H9 (cell line): ENCODE results near the gene ANKRD52. TPM values are rescaled to one million over a fixed set of nuclear protein-coding genes. Genes with fewer than 3 reads are reported as not detected.

ENCODE experiments used
- DNase-seq: peaks from one replicate; pipeline ENCODE4 v3.0.0-alpha.2; 2017
- H2AFZ ChIP-seq: one replicate; pipeline ENCODE4 v1.6.1; 2013; ENCODE audit warnings: mild to moderate bottlenecking, low read length, control low read depth, moderate library complexity
- H2AK5ac ChIP-seq: 2 replicates; pipeline ENCODE4 v1.6.1; 2013; ENCODE audit warnings: low read length, control low read depth, mixed read lengths; ENCODE audit not compliant: insufficient read length
- H2BK120ac ChIP-seq: one replicate; pipeline ENCODE4 v1.6.1; 2013; ENCODE audit warnings: low read depth, mild to moderate bottlenecking, low read length, control low read depth, inconsistent platforms; ENCODE audit not compliant: poor library complexity, severe bottlenecking
- H2BK12ac ChIP-seq: 2 replicates; pipeline ENCODE4 v1.6.1; 2013; ENCODE audit warnings: low read length, control low read depth, mixed read lengths, low read depth; ENCODE audit not compliant: insufficient read length
- H2BK15ac ChIP-seq: 2 replicates; pipeline ENCODE4 v1.6.1; 2013; ENCODE audit warnings: low read depth, low read length, control low read depth
- H2BK20ac ChIP-seq: one replicate; pipeline ENCODE4 v1.6.1; 2013; ENCODE audit warnings: low read depth, mild to moderate bottlenecking, low read length, control low read depth, inconsistent platforms; ENCODE audit not compliant: poor library complexity, severe bottlenecking
- H2BK5ac ChIP-seq: 2 replicates; pipeline ENCODE4 v1.6.1; 2013; ENCODE audit warnings: low read length, control low read depth, mixed read lengths; ENCODE audit not compliant: insufficient read length
- H3K14ac ChIP-seq: 2 replicates; pipeline ENCODE4 v1.6.1; 2013; ENCODE audit warnings: low read length, control low read depth; ENCODE audit not compliant: insufficient read depth
- H3K18ac ChIP-seq: 2 replicates; pipeline ENCODE4 v1.6.1; 2013; ENCODE audit warnings: low read depth, mild to moderate bottlenecking, mixed read lengths, low read length, control low read depth; ENCODE audit not compliant: insufficient read length
- H3K23ac ChIP-seq: 2 replicates; pipeline ENCODE4 v1.6.1; 2013; ENCODE audit warnings: low read length, control low read depth, mixed read lengths, low read depth; ENCODE audit not compliant: insufficient read length
- H3K23me2 ChIP-seq: 2 replicates; pipeline ENCODE4 v1.6.1; 2013; ENCODE audit warnings: low read depth, mild to moderate bottlenecking, mixed read lengths, low read length, control low read depth; ENCODE audit not compliant: insufficient read length, poor library complexity, severe bottlenecking
- H3K27ac ChIP-seq: 2 replicates; pipeline ENCODE4 v1.5.1; 2013; ENCODE audit warnings: low read length, control low read depth, mixed read lengths, low read depth; ENCODE audit not compliant: insufficient read length
- H3K27me3 ChIP-seq: 2 replicates; pipeline ENCODE4 v1.6.1; 2013; ENCODE audit warnings: low read length, control low read depth, inconsistent platforms; ENCODE audit not compliant: insufficient read depth
- H3K4ac ChIP-seq: 2 replicates; pipeline ENCODE4 v1.6.1; 2013; ENCODE audit warnings: low read depth, mild to moderate bottlenecking, control low read depth, inconsistent platforms, low read length, moderate library complexity
- H3K4me1 ChIP-seq: 2 replicates; pipeline ENCODE4 v1.6.1; 2013; ENCODE audit warnings: low read length, control low read depth, inconsistent platforms; ENCODE audit not compliant: insufficient read depth
- H3K4me2 ChIP-seq: 2 replicates; pipeline ENCODE4 v1.6.1; 2013; ENCODE audit warnings: low read length, control low read depth, mixed read lengths; ENCODE audit not compliant: insufficient read length, insufficient read depth
- H3K56ac ChIP-seq: 2 replicates; pipeline ENCODE4 v1.6.1; 2013; ENCODE audit warnings: low read depth, mild to moderate bottlenecking, mixed read lengths, low read length, control low read depth; ENCODE audit not compliant: insufficient read length
- H3K79me1 ChIP-seq: 2 replicates; pipeline ENCODE4 v1.6.1; 2013; ENCODE audit warnings: low read depth, mild to moderate bottlenecking, moderate library complexity, low read length, control low read depth, inconsistent platforms; ENCODE audit not compliant: insufficient read depth, poor library complexity, severe bottlenecking
- H3K79me2 ChIP-seq: 2 replicates; pipeline ENCODE4 v1.6.1; 2013; ENCODE audit warnings: low read length, control low read depth, inconsistent platforms; ENCODE audit not compliant: insufficient read depth
- H3K9ac ChIP-seq: 2 replicates; pipeline ENCODE4 v1.6.1; 2013; ENCODE audit warnings: low read length, control low read depth, mixed read lengths; ENCODE audit not compliant: insufficient read length; ENCODE audit errors: extremely low read depth
- H3K9me3 ChIP-seq: one replicate; pipeline ENCODE4 v1.6.1; 2013; ENCODE audit warnings: low read depth, low read length, inconsistent platforms; ENCODE audit not compliant: control insufficient read depth
- H3T11ph ChIP-seq: one replicate; pipeline ENCODE4 v1.6.1; 2013; ENCODE audit warnings: mild to moderate bottlenecking, low read length, control low read depth, inconsistent platforms
- H4K20me1 ChIP-seq: one replicate; pipeline ENCODE4 v1.6.1; 2013; ENCODE audit not compliant: control insufficient read depth, insufficient read length, insufficient read depth
- H4K5ac ChIP-seq: 2 replicates; pipeline ENCODE4 v1.6.1; 2013; ENCODE audit warnings: low read depth, mild to moderate bottlenecking, mixed read lengths, low read length, control low read depth; ENCODE audit not compliant: insufficient read length
- H4K8ac ChIP-seq: replicated peaks from 2 replicates; pipeline ENCODE4 v1.6.1; 2013; ENCODE audit warnings: low read length, control low read depth, mixed read lengths, low read depth; ENCODE audit not compliant: insufficient read length
- H4K91ac ChIP-seq: 2 replicates; pipeline ENCODE4 v1.6.1; 2013; ENCODE audit warnings: low read depth, mild to moderate bottlenecking, moderate library complexity, mixed read lengths, low read length, control low read depth; ENCODE audit not compliant: insufficient read length
- H3K27ac Mint-ChIP-seq, 3 experiments: 2 replicates in 2 of 3; 3 replicates in 1 of 3; pipeline ENCODE4 v1.8.0; 2020 to 2021; ENCODE audit warnings: mixed read lengths in 3 of 3, mild to moderate bottlenecking in 1 of 3, moderate library complexity in 1 of 3
- H3K27me3 Mint-ChIP-seq: 2 replicates; pipeline ENCODE4 v1.8.0; 2021; ENCODE audit warnings: low read depth, mild to moderate bottlenecking, moderate library complexity, mixed read lengths
- H3K36me3 Mint-ChIP-seq, 3 experiments: 2 replicates in 2 of 3; 3 replicates in 1 of 3; pipeline ENCODE4 v1.8.0; 2020 to 2021; ENCODE audit warnings: low read depth in 3 of 3, mixed read lengths in 3 of 3; ENCODE audit not compliant: insufficient read depth in 1 of 3
- H3K4me1 Mint-ChIP-seq, 2 experiments: 2 replicates each; pipeline ENCODE4 v1.8.0; 2020; ENCODE audit warnings: mixed read lengths in 2 of 2
- H3K4me3 Mint-ChIP-seq, 2 experiments: 2 replicates in 1 of 2; 3 replicates in 1 of 2; pipeline ENCODE4 v1.8.0; 2020 to 2021; ENCODE audit warnings: mild to moderate bottlenecking in 2 of 2, mixed read lengths in 2 of 2, moderate library complexity in 1 of 2
- H3K9me3 Mint-ChIP-seq, 2 experiments: 2 replicates in 1 of 2; 3 replicates in 1 of 2; pipeline ENCODE4 v1.8.0; 2020; ENCODE audit warnings: mild to moderate bottlenecking in 2 of 2, mixed read lengths in 2 of 2, moderate library complexity in 1 of 2
- CTCF ChIP-seq: fragments of 200-600 bp; sonication (generic); conservative IDR thresholded peaks from 3 replicates; pipeline ENCODE4 v1.8.0; 2021; ENCODE audit warnings: antibody characterized with exemption, mild to moderate bottlenecking
- WGBS: extraction: QIAGEN DNeasy Blood & Tissue Kit; methylation state at CpG from one replicate; pipeline ENCODE4 v1.1.7; 2013; ENCODE audit warnings: missing lambda C conversion rate, low lambda C conversion rate, mixed read lengths; ENCODE audit not compliant: insufficient read length; ENCODE audit errors: extremely low coverage; 5-methylcytosine and 5-hydroxymethylcytosine counted together
- total RNA-seq: library from RNA; stranded (reverse); gene quantifications from 2 replicates; pipeline ENCODE4 v1.2.1, GENCODE V29; 2021

Gene ANKRD52
- total RNA-seq, 1 experiment from 2014 or later: 33.4 TPM

DNA sequence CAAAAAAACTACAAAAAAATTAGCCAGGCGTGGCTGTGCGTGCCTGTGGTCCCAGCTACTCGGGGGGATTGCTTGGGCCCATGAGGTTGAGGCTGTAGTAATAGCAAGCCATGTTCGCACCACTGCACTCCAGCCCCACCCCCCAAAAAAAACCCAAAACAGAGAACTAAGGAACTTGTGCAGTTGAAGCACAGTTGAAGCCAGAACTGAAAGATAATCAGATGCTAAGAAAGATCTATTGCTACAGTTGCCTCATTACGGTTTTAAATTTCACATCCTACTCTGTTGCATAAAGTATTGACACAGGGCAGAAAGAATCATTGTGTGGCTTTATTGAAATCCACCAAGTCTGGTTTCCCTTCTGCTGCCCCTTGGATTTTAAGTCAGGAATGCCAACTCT, 38.1 kb upstream of the ANKRD52 start:
- no CpG with 5 or more reads among the region's 5 CpGs for WGBS
- H2BK120ac ChIP-seq: no peak overlapping the region
- H3K18ac ChIP-seq: no peak overlapping the region
- no peak overlapping the region for H4K91ac ChIP-seq
- H3T11ph ChIP-seq: no peak overlapping the region
- Mint-ChIP-seq H3K27ac (peak overlapping the region in 1 of 3 experiments; percentile 85; a peak in 3 of 7 replicates), H3K27me3 (no peaks in the 10 kb centered on the region), H3K4me3 (no peak overlapping the region), H3K9me3 (no peaks in the 10 kb centered on the region), H3K36me3 (peaks cover 6 to 42% (median 14%) of the 10 kb centered on the region in 3 experiments), H3K4me1 (peaks cover 15 to 17% of the 10 kb centered on the region in 2 experiments)
- H2BK15ac ChIP-seq: no peak overlapping the region
- no peak overlapping the region for H3K14ac ChIP-seq
- H4K20me1 ChIP-seq: no peaks in the 10 kb centered on the region
- no peak overlapping the region for H2BK5ac ChIP-seq
- no peak for DNase-seq
- H3K79me1 ChIP-seq: peaks cover 15% of the 10 kb centered on the region
- H3K27ac ChIP-seq: no peak overlapping the region
- H3K23me2 ChIP-seq: peaks cover 11% of the 10 kb centered on the region
- H3K79me2 ChIP-seq: peaks cover 19% of the 10 kb centered on the region; the same call in 1 of the 2 replicates
- H3K4me1 ChIP-seq: no peaks in the 10 kb centered on the region; the same call in 1 of the 2 replicates
- H4K5ac ChIP-seq: no peak overlapping the region
- H4K8ac ChIP-seq: no peak overlapping the region
- H3K4me2 ChIP-seq: no peak overlapping the region
- no peak overlapping the region for H3K23ac ChIP-seq
- no peaks in the 10 kb centered on the region for H3K27me3 ChIP-seq
- no peak overlapping the region for H2BK12ac ChIP-seq
- no peak overlapping the region for H2BK20ac ChIP-seq
- TF ChIP-seq CTCF: no peak
- H2AFZ ChIP-seq: no peak overlapping the region
- H2AK5ac ChIP-seq: no peak overlapping the region
- H3K56ac ChIP-seq: no peak overlapping the region
- no peak overlapping the region for H3K4ac ChIP-seq
- no peaks in the 10 kb centered on the region for H3K9me3 ChIP-seq
- no peak overlapping the region for H3K9ac ChIP-seq
